ENCODE measurements around the gene KRTAP5-9.
"Not testable (repeated sequence)": the region's sequence is repeated elsewhere in the genome, so short reads cannot be mapped to it uniquely, and the experiment has no call there.

The KRTAP5-9 gene

DNA sequence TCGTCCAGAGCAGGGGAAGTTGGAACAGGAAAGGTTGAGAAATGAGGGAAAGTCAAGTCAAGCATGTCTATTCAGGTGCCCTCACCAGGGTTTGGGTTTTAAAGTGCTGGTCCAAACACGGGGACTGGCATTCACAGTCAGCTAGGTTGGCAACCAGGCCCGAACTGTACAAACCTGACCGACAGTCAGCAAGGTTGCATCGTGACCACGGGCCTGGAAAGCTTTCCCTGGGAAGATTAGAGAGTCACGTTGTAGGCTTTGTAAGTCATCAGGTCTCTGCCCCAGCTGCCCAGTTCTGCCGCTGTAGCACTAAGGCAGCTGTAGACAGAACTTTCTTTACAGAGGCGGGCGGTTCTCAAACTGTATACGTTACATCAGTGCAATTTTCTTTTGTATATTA lies 24.6 kb downstream of the KRTAP5-9 start:
- H3K4me3 ChIP-seq (IDR thresholded peaks at IDR 0.05; ENCODE audit: insufficient read depth, low read depth, low read length): no peak overlapping the region
- no peaks in the 10 kb centered on the region for H4K20me1 ChIP-seq (ENCODE audit: insufficient read depth)
- no peaks in the 10 kb centered on the region for H3K79me2 ChIP-seq (ENCODE audit: insufficient read depth, low read depth)
- no peak overlapping the region for H3K27ac ChIP-seq
- H2AFZ ChIP-seq (ENCODE audit: low read depth): no peak overlapping the region
- H3K4me2 ChIP-seq: no peak overlapping the region
- H3K27me3 ChIP-seq (ENCODE audit: insufficient read depth, low read depth): no peaks in the 10 kb centered on the region
- H3K36me3 ChIP-seq (ENCODE audit: insufficient read depth): no peaks in the 10 kb centered on the region
- TF ChIP-seq CTCF (conservative IDR thresholded peaks at IDR 0.05; ENCODE audit: low read depth, low read length): no peak
- H3K4me1 ChIP-seq (ENCODE audit: low read depth, poor library complexity, severe bottlenecking): no peaks in the 10 kb centered on the region
- H3K9ac ChIP-seq: no peak overlapping the region

GRCh38 chr11:71574418-71574817 lies 26.2 kb downstream of the KRTAP5-9 start:
- Histone ChIP-seq H2AFZ (ENCODE audit: low read depth) (no peak overlapping the region), H3K9ac (no peak overlapping the region)
- no peak for TF ChIP-seq CTCF (conservative IDR thresholded peaks at IDR 0.05; ENCODE audit: low read depth, low read length)

DNA sequence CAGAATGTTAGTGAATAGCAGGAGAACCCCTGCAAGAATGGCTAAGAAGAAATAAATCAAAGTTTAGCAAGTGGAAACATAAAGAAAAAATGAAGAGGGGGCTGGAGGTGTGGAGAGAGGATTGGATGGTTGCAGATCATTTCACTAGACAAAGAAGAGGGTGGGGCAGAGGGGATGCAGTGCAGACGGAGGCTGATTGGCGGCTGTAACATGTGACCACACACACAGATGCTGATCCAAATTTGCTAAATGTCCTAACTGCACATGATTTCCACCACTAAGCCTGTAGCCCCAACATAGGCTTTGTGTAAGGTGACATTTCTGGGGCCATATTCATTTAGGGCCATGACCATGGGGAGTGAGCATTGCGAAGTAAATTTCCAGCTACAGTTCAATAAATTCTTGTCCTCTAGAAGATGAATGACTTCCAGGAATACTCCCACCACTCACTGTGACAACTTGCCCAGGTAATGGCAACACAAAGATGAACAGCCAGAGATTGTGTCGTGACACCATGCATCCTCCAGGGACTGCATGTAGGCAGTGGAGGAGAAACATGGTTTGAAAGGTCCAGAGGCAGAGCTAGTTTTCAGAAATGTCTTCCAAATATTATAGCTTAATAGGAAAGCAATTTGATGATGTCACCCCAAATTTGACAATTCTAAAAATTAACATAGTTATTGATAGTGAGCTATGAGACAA lies 27.7 kb downstream of the KRTAP5-9 start:
- H3K4me3 ChIP-seq (IDR thresholded peaks at IDR 0.05; ENCODE audit: insufficient read depth, low read depth, low read length): no peak overlapping the region
- no peaks in the 10 kb centered on the region for H4K20me1 ChIP-seq (ENCODE audit: insufficient read depth)
- TF ChIP-seq CTCF (conservative IDR thresholded peaks at IDR 0.05; ENCODE audit: low read depth, low read length): no peak
- H3K27ac ChIP-seq: no peak overlapping the region
- peaks cover 7% of the 10 kb centered on the region for H3K4me1 ChIP-seq (ENCODE audit: low read depth, poor library complexity, severe bottlenecking)
- H3K36me3 ChIP-seq (ENCODE audit: insufficient read depth): no peaks in the 10 kb centered on the region
- no peak overlapping the region for H3K4me2 ChIP-seq
- no peaks in the 10 kb centered on the region for H3K27me3 ChIP-seq (ENCODE audit: insufficient read depth, low read depth)
- no peaks in the 10 kb centered on the region for H3K79me2 ChIP-seq (ENCODE audit: insufficient read depth, low read depth)
- H2AFZ ChIP-seq (ENCODE audit: low read depth): no peak overlapping the region
- H3K9ac ChIP-seq: no peak overlapping the region

More at GRCh38 chr11:71574418-71574817, 26.2 kb downstream of the KRTAP5-9 start:
- no peak overlapping the region for H3K27ac ChIP-seq
- no peaks in the 10 kb centered on the region for H3K4me1 ChIP-seq (ENCODE audit: low read depth, poor library complexity, severe bottlenecking)
- H4K20me1 ChIP-seq (ENCODE audit: insufficient read depth): no peaks in the 10 kb centered on the region
- H3K27me3 ChIP-seq (ENCODE audit: insufficient read depth, low read depth): no peaks in the 10 kb centered on the region
- H3K36me3 ChIP-seq (ENCODE audit: insufficient read depth): no peaks in the 10 kb centered on the region
- H3K4me2 ChIP-seq: no peak overlapping the region
- no peak overlapping the region for H3K4me3 ChIP-seq (IDR thresholded peaks at IDR 0.05; ENCODE audit: insufficient read depth, low read depth, low read length)
- no peaks in the 10 kb centered on the region for H3K79me2 ChIP-seq (ENCODE audit: insufficient read depth, low read depth)

- not testable (repeated sequence) for H3K36me3 ChIP-seq (ENCODE audit: insufficient read depth); H3K27me3 ChIP-seq (ENCODE audit: insufficient read depth, low read depth); H3K4me2 ChIP-seq; H3K4me3 ChIP-seq (IDR thresholded peaks at IDR 0.05; ENCODE audit: insufficient read depth, low read depth, low read length); H3K79me2 ChIP-seq (ENCODE audit: insufficient read depth, low read depth); H3K27ac ChIP-seq; H3K9ac ChIP-seq; H3K4me1 ChIP-seq (ENCODE audit: low read depth, poor library complexity, severe bottlenecking); H2AFZ ChIP-seq (ENCODE audit: low read depth); H4K20me1 ChIP-seq (ENCODE audit: insufficient read depth)
These were observed 28.7 kb downstream of the KRTAP5-9 start for GRCh38 chr11:71576688-71577465.
